Measurements from ENCODE around the gene MN1. TPM values are rescaled to one million over a fixed set of nuclear protein-coding genes. Genes with fewer than 3 reads are reported as not detected.

MN1 gene
- total RNA-seq, 2 experiments from 2014 or later: 0.12 TPM; not detected in 1

Other genes with a start within 250 kb of the MN1 start
- gene PITPNB, start 117.5 kb upstream of the MN1 start, total RNA-seq: 10 to 100 TPM; 76.4 to 78.7 TPM

Measured in activated naive CD4-positive, alpha-beta T cell treated with anti-CD3 and anti-CD28 coated beads for 36 hours (primary cell).